A549 (cell line): ENCODE data around the gene TOX4.

Experiments
- CBX2 ChIP-seq: fragments of 200-600 bp; sonication (generic); IDR thresholded peaks from 2 replicates; pipeline ENCODE4 v1.6.1; 2016; ENCODE audit warnings: low read depth, mild to moderate bottlenecking, borderline replicate concordance
- CBX8 ChIP-seq: fragments of 200-600 bp; sonication (generic); IDR thresholded peaks from 2 replicates; pipeline ENCODE4 v1.6.1; 2016
- ESRRA ChIP-seq: fragments of 150-350 bp; IDR thresholded peaks from 2 replicates; pipeline ENCODE4 v1.6.1; 2014; ENCODE audit warnings: mild to moderate bottlenecking, low read length, borderline replicate concordance
- KDM5A ChIP-seq: fragments of 200-600 bp; sonication (generic); IDR thresholded peaks from 2 replicates; pipeline ENCODE4 v1.6.1; 2016; ENCODE audit warnings: antibody characterized with exemption, mild to moderate bottlenecking
- NFE2L2 ChIP-seq: fragments of 150-350 bp; conservative IDR thresholded peaks from 2 replicates; pipeline ENCODE4 v1.6.1; 2014; ENCODE audit warnings: low read length
- PHF8 ChIP-seq: fragments of 200-600 bp; sonication (generic); IDR thresholded peaks from 2 replicates; pipeline ENCODE4 v1.6.1; 2016; ENCODE audit warnings: low read depth, mild to moderate bottlenecking, antibody characterized with exemption, moderate library complexity, borderline replicate concordance
- POLR2A ChIP-seq: IDR thresholded peaks from 2 replicates; pipeline ENCODE4 v1.6.1; 2012; ENCODE audit warnings: mild to moderate bottlenecking, low read length
- TF ChIP-seq, protein P1 (sequence below): fragments of >200 bp; sonication (Bioruptor Twin); formaldehyde crosslinking; IDR thresholded peaks from 3 replicates; pipeline ENCODE4 v1.5.1; 2016

DNA sequence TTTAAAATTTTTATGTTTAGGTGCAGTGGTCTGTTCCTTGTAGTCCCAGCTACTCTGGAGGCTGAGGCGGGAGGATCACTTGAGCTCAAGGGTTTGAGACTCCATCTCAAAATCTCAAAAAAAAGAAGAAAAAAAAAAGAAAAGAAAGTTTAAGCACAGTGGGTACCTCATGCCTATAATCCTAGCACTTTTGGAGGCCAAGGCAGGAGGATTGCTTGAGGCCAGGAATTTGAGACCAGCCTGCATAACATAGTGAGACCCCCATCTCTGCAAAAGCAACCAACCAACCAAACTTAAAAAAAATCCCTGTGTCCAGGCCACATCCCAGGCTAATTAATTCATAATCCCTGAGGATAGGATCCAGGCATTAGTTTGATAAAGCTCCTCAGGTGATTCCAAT lies 52.5 kb downstream of the TOX4 start:
- TF ChIP-seq CBX8 (no peak), POLR2A (no peak), ESRRA (no peak), CBX2 (no peak), PHF8 (no peak), NFE2L2 (no peak), KDM5A (no peak)
- TF ChIP-seq, protein P1, sequence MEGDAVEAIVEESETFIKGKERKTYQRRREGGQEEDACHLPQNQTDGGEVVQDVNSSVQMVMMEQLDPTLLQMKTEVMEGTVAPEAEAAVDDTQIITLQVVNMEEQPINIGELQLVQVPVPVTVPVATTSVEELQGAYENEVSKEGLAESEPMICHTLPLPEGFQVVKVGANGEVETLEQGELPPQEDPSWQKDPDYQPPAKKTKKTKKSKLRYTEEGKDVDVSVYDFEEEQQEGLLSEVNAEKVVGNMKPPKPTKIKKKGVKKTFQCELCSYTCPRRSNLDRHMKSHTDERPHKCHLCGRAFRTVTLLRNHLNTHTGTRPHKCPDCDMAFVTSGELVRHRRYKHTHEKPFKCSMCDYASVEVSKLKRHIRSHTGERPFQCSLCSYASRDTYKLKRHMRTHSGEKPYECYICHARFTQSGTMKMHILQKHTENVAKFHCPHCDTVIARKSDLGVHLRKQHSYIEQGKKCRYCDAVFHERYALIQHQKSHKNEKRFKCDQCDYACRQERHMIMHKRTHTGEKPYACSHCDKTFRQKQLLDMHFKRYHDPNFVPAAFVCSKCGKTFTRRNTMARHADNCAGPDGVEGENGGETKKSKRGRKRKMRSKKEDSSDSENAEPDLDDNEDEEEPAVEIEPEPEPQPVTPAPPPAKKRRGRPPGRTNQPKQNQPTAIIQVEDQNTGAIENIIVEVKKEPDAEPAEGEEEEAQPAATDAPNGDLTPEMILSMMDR = no peak
